SK-N-SH (cell line): ENCODE measurements around the gene CFAP74. TPM values are rescaled to one million over a fixed set of nuclear protein-coding genes. Genes with fewer than 3 reads are reported as not detected.

Experiments used
- CTCF ChIA-PET: fragments of 300-600, 350-600 bp; formaldehyde crosslinking; extraction: SDS; loops from one replicate; lab custom pipeline; 2021; lab: Yijun Ruan, JAX
- POLR2A ChIA-PET: fragments of 350-600 bp; sonication (Branson Sonifier 250); formaldehyde crosslinking; extraction: SDS; loops from one replicate; lab custom pipeline; 2020; ENCODE audit warnings: antibody characterized with exemption, inconsistent platforms; lab: Yijun Ruan, JAX
- DNase-seq: peaks from one replicate; pipeline ENCODE4 v3.0.0; 2012
- H2AFZ ChIP-seq: fragments of 200-600 bp; sonication (generic); 2 replicates; pipeline ENCODE4 v1.8.1; 2016; ENCODE audit warnings: antibody characterized with exemption, mild to moderate bottlenecking, low read depth
- H3F3A ChIP-seq: fragments of 200-600 bp; sonication (generic); replicated peaks from 2 replicates; pipeline ENCODE3; 2016; ENCODE audit warnings: antibody characterized with exemption, mild to moderate bottlenecking; ENCODE audit not compliant: insufficient read depth
- H3K27ac ChIP-seq, 2 experiments: fragments of 200-500 bp in 1 of 2; fragments of 200-600 bp in 1 of 2; sonication (Bioruptor generic) in 1 of 2; sonication (generic), shearing (Covaris generic) in 1 of 2; 2 replicates each; pipeline versions ENCODE4 v1.5.1 to v1.6.1; 2014 to 2016; ENCODE audit warnings: low read depth in 2 of 2, inconsistent platforms in 1 of 2, low read length in 1 of 2, mild to moderate bottlenecking in 1 of 2, mixed read lengths in 1 of 2
- H3K27me3 ChIP-seq: fragments of 200-600 bp; sonication (generic), shearing (Covaris generic); 2 replicates; pipeline ENCODE4 v1.6.1; 2016; ENCODE audit warnings: mixed run types; ENCODE audit not compliant: insufficient read depth
- H3K36me3 ChIP-seq, 2 experiments: fragments of 200-500 bp in 1 of 2; fragments of 200-600 bp in 1 of 2; sonication (Bioruptor generic) in 1 of 2; sonication (generic) in 1 of 2; replicated peaks in 1 of 2; 2 replicates each; pipeline versions ENCODE3 to v1.5.1; 2014 to 2016; ENCODE audit warnings: low read length in 1 of 2, mild to moderate bottlenecking in 1 of 2; ENCODE audit not compliant: insufficient read depth in 2 of 2, control insufficient read depth in 1 of 2
- H3K4me1 ChIP-seq, 2 experiments: fragments of 200-500 bp in 1 of 2; fragments of 200-600 bp in 1 of 2; sonication (Bioruptor generic) in 1 of 2; sonication (generic), shearing (Covaris generic) in 1 of 2; 2 replicates each; pipeline versions ENCODE4 v1.5.1 to v1.6.1; 2014 to 2016; ENCODE audit warnings: low read depth in 1 of 2, low read length in 1 of 2, mixed run types in 1 of 2; ENCODE audit not compliant: insufficient read depth in 2 of 2, control insufficient read depth in 1 of 2
- H3K4me2 ChIP-seq: fragments of 200-600 bp; sonication (generic), shearing (Covaris generic); 2 replicates; pipeline ENCODE4 v1.6.1; 2017; ENCODE audit warnings: mixed run types
- H3K4me3 ChIP-seq, 2 experiments: fragments of 200-500 bp in 1 of 2; fragments of 200-600 bp in 1 of 2; sonication (Bioruptor generic) in 1 of 2; sonication (generic), shearing (Covaris generic) in 1 of 2; 2 replicates each; pipeline versions ENCODE4 v1.5.1 to v1.8.1; 2014 to 2016; ENCODE audit warnings: low read depth in 2 of 2, inconsistent platforms in 1 of 2, low read length in 1 of 2, mild to moderate bottlenecking in 1 of 2, mixed read lengths in 1 of 2, moderate library complexity in 1 of 2
- H3K79me2 ChIP-seq: fragments of 200-600 bp; sonication (generic); 2 replicates; pipeline ENCODE4 v1.8.1; 2017; ENCODE audit warnings: mild to moderate bottlenecking; ENCODE audit not compliant: insufficient read depth
- H3K9ac ChIP-seq: fragments of 200-600 bp; sonication (generic); 2 replicates; pipeline ENCODE4 v1.6.1; 2017; ENCODE audit warnings: mixed run types
- H3K9me2 ChIP-seq: fragments of 200-600 bp; sonication (generic); 2 replicates; pipeline ENCODE4 v1.6.1; 2017; ENCODE audit warnings: mixed run types
- H3K9me3 ChIP-seq: fragments of 200-600 bp; sonication (generic); 2 replicates; pipeline ENCODE4 v1.6.1; 2017; ENCODE audit warnings: mixed run types, mild to moderate bottlenecking, moderate library complexity
- H4K20me1 ChIP-seq: fragments of 200-600 bp; sonication (generic); 2 replicates; pipeline ENCODE4 v1.6.1; 2017; ENCODE audit warnings: mild to moderate bottlenecking, mixed run types; ENCODE audit not compliant: insufficient read depth
- CHD2 ChIP-seq: fragments of 150-350 bp; IDR thresholded peaks from 2 replicates; pipeline ENCODE4 v1.6.1; 2018; ENCODE audit warnings: low read length; ENCODE audit not compliant: partially characterized antibody
- EZH2phosphoT487 ChIP-seq: fragments of 200-600 bp; sonication (generic); IDR thresholded peaks from 2 replicates; pipeline ENCODE4 v1.6.1; 2017; ENCODE audit warnings: low read depth, mixed run types, mild to moderate bottlenecking, antibody characterized with exemption, moderate library complexity, borderline replicate concordance
- MEF2A ChIP-seq: IDR thresholded peaks from 2 replicates; pipeline ENCODE4 v1.4.0; 2012; ENCODE audit warnings: low read depth, borderline replicate concordance
- MXI1 ChIP-seq: IDR thresholded peaks from 2 replicates; pipeline ENCODE4 v1.6.1; 2012; ENCODE audit warnings: mild to moderate bottlenecking, low read depth, low read length, improper control_type of control experiment
- NFIC ChIP-seq: IDR thresholded peaks from 2 replicates; pipeline ENCODE4 v1.4.0; 2012; ENCODE audit warnings: borderline replicate concordance
- NRF1 ChIP-seq: IDR thresholded peaks from 2 replicates; pipeline ENCODE4 v1.6.1; 2012; ENCODE audit warnings: low read depth, mild to moderate bottlenecking, low read length
- POLR2AphosphoS5 ChIP-seq: IDR thresholded peaks from 2 replicates; pipeline ENCODE4 v1.6.1; 2012; ENCODE audit warnings: low read depth, low read length
- RCOR1 ChIP-seq: fragments of 150-350 bp; IDR thresholded peaks from 2 replicates; pipeline ENCODE4 v1.6.1; 2017; ENCODE audit warnings: antibody characterized with exemption, low read length
- RXRA ChIP-seq: IDR thresholded peaks from 2 replicates; pipeline ENCODE4 v1.4.0; 2012; ENCODE audit warnings: low read depth, mild to moderate bottlenecking, borderline replicate concordance
- SIN3A ChIP-seq: IDR thresholded peaks from 2 replicates; pipeline ENCODE4 v1.6.1; 2012; ENCODE audit warnings: low read depth, mild to moderate bottlenecking, low read length, moderate library complexity, borderline replicate concordance
- TAF1 ChIP-seq: IDR thresholded peaks from 2 replicates; pipeline ENCODE4 v1.6.1; 2012; ENCODE audit warnings: low read depth, mild to moderate bottlenecking, low read length, moderate library complexity, borderline replicate concordance
- TEAD4 ChIP-seq: IDR thresholded peaks from 2 replicates; pipeline ENCODE4 v1.4.0; 2012; ENCODE audit warnings: mild to moderate bottlenecking, borderline replicate concordance; ENCODE audit not compliant: insufficient read depth
- YY1 ChIP-seq: IDR thresholded peaks from 2 replicates; pipeline ENCODE4 v1.4.0; 2012; ENCODE audit warnings: low read depth, mild to moderate bottlenecking
- WGBS: methylation state at CpG from one replicate; pipeline ENCODE4 v1.1.6; 2017; ENCODE audit warnings: low lambda C conversion rate; 5-methylcytosine and 5-hydroxymethylcytosine counted together
- polyA plus RNA-seq, 3 experiments: library from polyadenylated mRNA; depleted of rRNA; stranded (reverse); fragments of >200 nt; gene quantifications; 2 replicates each; pipeline ENCODE4 v1.2.3, GENCODE V29; 2012
- TF ChIP-seq, protein P1 (sequence below): IDR thresholded peaks from 2 replicates; pipeline ENCODE4 v1.6.1; 2012; ENCODE audit warnings: mild to moderate bottlenecking, low read depth, low read length, moderate library complexity
- TF ChIP-seq, protein P2 (sequence below): IDR thresholded peaks from 2 replicates; pipeline ENCODE4 v1.4.0; 2012; ENCODE audit warnings: low read depth
- TF ChIP-seq, protein P3 (sequence below): IDR thresholded peaks from 2 replicates; pipeline ENCODE4; 2012

CFAP74 gene
- polyA plus RNA-seq, 1 of the 3 experiments (the other 2 are of a cell fraction): not detected

DNA sequence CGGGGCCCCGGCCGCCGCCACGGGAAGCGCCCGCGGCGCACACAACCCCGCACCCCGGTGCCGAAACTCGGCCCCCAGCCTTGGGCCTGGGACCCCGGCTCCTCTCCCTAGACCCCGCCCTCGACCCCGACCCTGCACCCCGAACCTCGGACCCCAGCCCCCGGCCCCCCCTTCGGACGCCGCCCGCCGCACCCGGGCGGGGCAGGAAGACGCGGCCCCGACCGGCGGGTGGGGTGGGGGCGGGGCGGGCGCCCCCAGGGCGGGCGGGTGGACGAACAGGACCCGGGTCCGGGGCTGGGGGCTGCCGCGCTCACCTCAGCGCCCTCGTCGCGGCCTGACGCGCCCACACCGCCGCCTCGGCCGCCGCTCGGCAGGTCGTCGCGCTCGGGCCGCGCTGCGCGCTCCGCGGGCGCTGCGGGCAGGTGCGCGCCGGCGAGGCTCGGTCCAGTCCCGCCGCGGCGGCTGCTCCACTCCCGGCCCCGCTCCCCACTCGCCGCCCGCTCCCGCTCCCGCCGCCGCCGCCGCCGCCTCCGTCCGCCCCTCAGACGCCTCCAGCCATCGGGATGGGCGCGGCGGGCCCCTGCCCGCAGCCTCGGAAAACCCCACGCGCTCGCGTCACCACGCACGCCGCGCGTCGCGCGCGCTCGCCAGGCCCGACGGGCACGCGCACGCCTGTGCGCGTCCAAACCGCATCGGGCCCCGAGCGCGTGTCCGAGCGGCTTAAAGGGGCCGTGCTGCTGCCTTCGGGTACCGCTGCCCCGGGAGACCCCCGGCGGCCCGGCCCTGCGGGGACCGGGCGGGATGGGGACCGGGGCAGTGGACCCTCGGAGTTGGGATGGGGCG is 112.9 kb downstream of the CFAP74 start, which contains the start of gene GNB1:
Gene GNB1, minus strand, starts transcription at position 582 of the 843 bp plus-strand sequence. CDS start 65,634 bp downstream, outside the sequence.
- H3K9me3 ChIP-seq: no peaks in the 10 kb centered on the region
- ChIA-PET POLR2A (interaction anchor here (1.5 kb wide), 1 partner anchor 18 kb away, joined by 3 read pairs; no protein-coding TSS in a partner anchor), CTCF (interaction anchor here (0.9 to 2.0 kb wide), 5 partner anchors 15 to 154 kb away, joined by 3 to 9 read pairs (median 5); no protein-coding TSS in a partner anchor)
- H3F3A ChIP-seq: peaks cover 14% of the 10 kb centered on the region
- H3K36me3 ChIP-seq: peaks cover 0 to 8% of the 10 kb centered on the region in 2 experiments
- WGBS: 0% methylated on average over 4 of the region's 137 CpGs
- peak; percentile 98 for DNase-seq
- H4K20me1 ChIP-seq: peaks cover 42% of the 10 kb centered on the region
- peak within 1 kb of the TSS; percentile 83 to 86 for H3K4me3 ChIP-seq
- H3K79me2 ChIP-seq: peaks cover 55% of the 10 kb centered on the region
- H3K4me1 ChIP-seq: peaks cover 0 to 37% of the 10 kb centered on the region in 2 experiments; a peak in 3 of 4 replicates
- TF ChIP-seq, protein P1, sequence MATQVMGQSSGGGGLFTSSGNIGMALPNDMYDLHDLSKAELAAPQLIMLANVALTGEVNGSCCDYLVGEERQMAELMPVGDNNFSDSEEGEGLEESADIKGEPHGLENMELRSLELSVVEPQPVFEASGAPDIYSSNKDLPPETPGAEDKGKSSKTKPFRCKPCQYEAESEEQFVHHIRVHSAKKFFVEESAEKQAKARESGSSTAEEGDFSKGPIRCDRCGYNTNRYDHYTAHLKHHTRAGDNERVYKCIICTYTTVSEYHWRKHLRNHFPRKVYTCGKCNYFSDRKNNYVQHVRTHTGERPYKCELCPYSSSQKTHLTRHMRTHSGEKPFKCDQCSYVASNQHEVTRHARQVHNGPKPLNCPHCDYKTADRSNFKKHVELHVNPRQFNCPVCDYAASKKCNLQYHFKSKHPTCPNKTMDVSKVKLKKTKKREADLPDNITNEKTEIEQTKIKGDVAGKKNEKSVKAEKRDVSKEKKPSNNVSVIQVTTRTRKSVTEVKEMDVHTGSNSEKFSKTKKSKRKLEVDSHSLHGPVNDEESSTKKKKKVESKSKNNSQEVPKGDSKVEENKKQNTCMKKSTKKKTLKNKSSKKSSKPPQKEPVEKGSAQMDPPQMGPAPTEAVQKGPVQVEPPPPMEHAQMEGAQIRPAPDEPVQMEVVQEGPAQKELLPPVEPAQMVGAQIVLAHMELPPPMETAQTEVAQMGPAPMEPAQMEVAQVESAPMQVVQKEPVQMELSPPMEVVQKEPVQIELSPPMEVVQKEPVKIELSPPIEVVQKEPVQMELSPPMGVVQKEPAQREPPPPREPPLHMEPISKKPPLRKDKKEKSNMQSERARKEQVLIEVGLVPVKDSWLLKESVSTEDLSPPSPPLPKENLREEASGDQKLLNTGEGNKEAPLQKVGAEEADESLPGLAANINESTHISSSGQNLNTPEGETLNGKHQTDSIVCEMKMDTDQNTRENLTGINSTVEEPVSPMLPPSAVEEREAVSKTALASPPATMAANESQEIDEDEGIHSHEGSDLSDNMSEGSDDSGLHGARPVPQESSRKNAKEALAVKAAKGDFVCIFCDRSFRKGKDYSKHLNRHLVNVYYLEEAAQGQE: 0 out of 2 replicates have a peak, but pooled peaks have one; percentile 30
- TF ChIP-seq MXI1 (peak; percentile 64; the same call in 1 of the 2 replicates), NRF1 (peak; percentile 52), YY1 (0 out of 2 replicates have a peak, but pooled peaks have one; percentile 39), POLR2AphosphoS5 (0 out of 2 replicates have a peak, but pooled peaks have one; percentile 18), RXRA (no peak), TAF1 (peak; percentile 94), MEF2A (no peak), RCOR1 (no peak)
- TF ChIP-seq, all 33 proteins: peak for 6
- H3K27me3 ChIP-seq: no peaks in the 10 kb centered on the region
- H3K9me2 ChIP-seq: no peaks in the 10 kb centered on the region
- no peak within 1 kb of the TSS for H2AFZ ChIP-seq
- peak within 1 kb of the TSS; percentile 94 for H3K9ac ChIP-seq
- peak within 1 kb of the TSS; percentile 84 to 93 for H3K27ac ChIP-seq
- peak within 1 kb of the TSS; percentile 81 for H3K4me2 ChIP-seq

DNA sequence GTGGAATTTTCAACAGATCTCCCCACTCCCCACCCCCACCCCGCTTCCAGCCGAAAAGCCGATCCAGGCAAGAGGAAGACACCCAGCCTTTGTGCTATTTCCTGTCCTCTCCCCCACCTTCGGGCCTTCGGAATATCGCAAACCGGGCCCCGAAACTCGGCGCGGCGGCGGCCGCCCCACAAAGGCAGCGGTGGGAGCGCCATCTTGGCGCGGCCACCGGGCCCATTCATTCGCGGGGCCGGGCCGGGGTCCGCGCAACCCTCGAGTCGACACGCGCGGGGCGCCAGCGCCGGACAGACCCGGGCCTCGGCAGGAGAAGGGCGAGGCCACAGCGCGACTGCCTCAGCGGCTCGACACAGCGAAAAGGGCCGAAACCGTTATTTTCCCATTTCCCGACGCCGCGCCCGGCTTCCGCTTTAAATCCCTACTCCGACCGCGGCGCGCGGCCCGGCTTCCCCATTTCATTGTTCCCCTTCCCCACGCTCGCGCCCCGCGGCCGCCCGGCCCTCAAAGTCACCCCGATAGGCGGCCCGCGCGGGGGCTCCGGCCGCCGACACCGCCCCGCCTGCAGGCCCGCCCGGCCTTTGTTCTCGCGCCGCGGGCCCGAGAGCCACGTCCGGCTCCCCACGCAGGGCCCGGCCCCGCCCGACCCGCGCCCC is 113.6 kb downstream of the CFAP74 start:
- CTCF ChIA-PET: interaction anchor here (0.8 to 1.4 kb wide), 2 partner anchors 13 to 102 kb away, joined by 3 to 5 read pairs; no protein-coding TSS in a partner anchor

More for the DNA sequence above, 113.6 kb downstream of the CFAP74 start:
- Histone ChIP-seq H3K4me2 (peak overlapping the region; percentile 79), H4K20me1 (peaks cover 49% of the 10 kb centered on the region), H3K79me2 (peaks cover 63% of the 10 kb centered on the region), H3K4me3 (peak overlapping the region; percentile 83 to 86), H3K27ac (peak overlapping the region; percentile 84 to 93), H3K9ac (peak overlapping the region; percentile 94), H3K9me3 (no peaks in the 10 kb centered on the region), H3F3A (peaks cover 14% of the 10 kb centered on the region), H3K27me3 (no peaks in the 10 kb centered on the region), H3K9me2 (no peaks in the 10 kb centered on the region), H2AFZ (no peak overlapping the region), H3K4me1 (peaks cover 0 to 30% of the 10 kb centered on the region in 2 experiments; a peak in 3 of 4 replicates), H3K36me3 (peaks cover 0 to 8% of the 10 kb centered on the region in 2 experiments)
- 0% methylated on average over 15 of the region's 88 CpGs for WGBS
- DNase-seq: peak; percentile 77
- TF ChIP-seq, protein P2, sequence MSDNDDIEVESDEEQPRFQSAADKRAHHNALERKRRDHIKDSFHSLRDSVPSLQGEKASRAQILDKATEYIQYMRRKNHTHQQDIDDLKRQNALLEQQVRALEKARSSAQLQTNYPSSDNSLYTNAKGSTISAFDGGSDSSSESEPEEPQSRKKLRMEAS: no peak
- TF ChIP-seq MXI1 (0 out of 2 replicates have a peak, but pooled peaks have one; percentile 41), CHD2 (no peak), TAF1 (peak; percentile 39; the same call in 1 of the 2 replicates), YY1 (peak; percentile 77), NFIC (no peak), SIN3A (peak; percentile 36; the same call in 1 of the 2 replicates), EZH2phosphoT487 (no peak), TEAD4 (no peak)
- TF ChIP-seq, protein P3, sequence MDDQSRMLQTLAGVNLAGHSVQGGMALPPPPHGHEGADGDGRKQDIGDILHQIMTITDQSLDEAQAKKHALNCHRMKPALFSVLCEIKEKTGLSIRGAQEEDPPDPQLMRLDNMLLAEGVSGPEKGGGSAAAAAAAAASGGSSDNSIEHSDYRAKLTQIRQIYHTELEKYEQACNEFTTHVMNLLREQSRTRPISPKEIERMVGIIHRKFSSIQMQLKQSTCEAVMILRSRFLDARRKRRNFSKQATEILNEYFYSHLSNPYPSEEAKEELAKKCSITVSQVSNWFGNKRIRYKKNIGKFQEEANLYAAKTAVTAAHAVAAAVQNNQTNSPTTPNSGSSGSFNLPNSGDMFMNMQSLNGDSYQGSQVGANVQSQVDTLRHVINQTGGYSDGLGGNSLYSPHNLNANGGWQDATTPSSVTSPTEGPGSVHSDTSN: no peak
- POLR2A ChIA-PET: no interaction called here
